BE2C (cell line): ENCODE measurements around the gene ZNF581.

Source experiments
- DNase-seq: peaks from one replicate; pipeline ENCODE4 v3.0.0-alpha.2; 2020
- H3K27me3 ChIP-seq: fragments of 250-450 bp; sonication (Bioruptor Pico); 2 replicates; pipeline ENCODE4 v1.5.1; 2020; ENCODE audit warnings: mild to moderate bottlenecking
- H3K36me3 ChIP-seq: fragments of 250-450 bp; sonication (Bioruptor Pico); 2 replicates; pipeline ENCODE4 v1.5.1; 2020; ENCODE audit warnings: mild to moderate bottlenecking
- H3K4me1 ChIP-seq: fragments of 250-450 bp; sonication (Bioruptor Pico); 2 replicates; pipeline ENCODE4 v1.5.1; 2020
- H3K4me3 ChIP-seq: 2 replicates; pipeline ENCODE4 v1.5.1; 2011; ENCODE audit warnings: low read depth, low read length
- H3K9me3 ChIP-seq: fragments of 250-450 bp; sonication (Bioruptor Pico); 2 replicates; pipeline ENCODE4 v1.5.1; 2020
- TF ChIP-seq, protein P1 (sequence below): IDR thresholded peaks from 2 replicates; pipeline ENCODE4 v1.5.1; 2012; ENCODE audit warnings: mild to moderate bottlenecking, low read depth, low read length

The ZNF581 gene

DNA sequence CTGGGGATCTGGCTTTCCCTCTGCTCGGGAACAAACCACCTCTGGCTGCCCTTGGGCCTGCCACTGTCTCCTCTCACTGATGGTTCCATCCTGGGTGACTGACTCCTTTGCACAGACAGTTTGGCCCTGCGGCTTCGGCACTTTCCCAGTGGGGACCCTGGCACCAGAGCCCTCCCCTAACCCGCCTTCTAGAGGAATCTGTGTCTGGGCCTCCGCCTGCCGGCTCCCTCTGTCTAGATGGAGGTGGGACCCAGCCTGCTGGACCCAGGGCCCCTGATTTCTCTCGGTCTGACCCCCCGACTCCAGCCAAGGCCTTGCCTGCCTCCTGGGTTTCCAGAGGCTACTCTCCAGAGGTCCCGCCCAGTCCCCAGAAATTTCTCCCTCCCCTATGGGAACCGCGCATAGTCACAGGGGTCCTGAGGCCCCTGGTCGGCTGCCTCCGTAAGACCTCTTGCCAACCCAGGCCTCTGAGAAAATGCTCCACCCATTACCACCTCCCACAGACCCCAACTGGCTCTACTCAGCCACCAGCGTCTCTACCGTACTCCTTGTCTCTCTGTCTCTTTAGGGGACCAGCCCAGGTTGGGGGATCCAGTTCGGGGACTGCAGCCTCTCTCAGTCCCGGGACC lies 7.3 kb downstream of the ZNF581 start:
- no peak for DNase-seq
- Histone ChIP-seq H3K36me3 (peaks cover 7% of the 10 kb centered on the region), H3K9me3 (no peaks in the 10 kb centered on the region), H3K4me3 (no peak overlapping the region), H3K27me3 (no peaks in the 10 kb centered on the region), H3K4me1 (peaks cover 4% of the 10 kb centered on the region)
- TF ChIP-seq, protein P1, sequence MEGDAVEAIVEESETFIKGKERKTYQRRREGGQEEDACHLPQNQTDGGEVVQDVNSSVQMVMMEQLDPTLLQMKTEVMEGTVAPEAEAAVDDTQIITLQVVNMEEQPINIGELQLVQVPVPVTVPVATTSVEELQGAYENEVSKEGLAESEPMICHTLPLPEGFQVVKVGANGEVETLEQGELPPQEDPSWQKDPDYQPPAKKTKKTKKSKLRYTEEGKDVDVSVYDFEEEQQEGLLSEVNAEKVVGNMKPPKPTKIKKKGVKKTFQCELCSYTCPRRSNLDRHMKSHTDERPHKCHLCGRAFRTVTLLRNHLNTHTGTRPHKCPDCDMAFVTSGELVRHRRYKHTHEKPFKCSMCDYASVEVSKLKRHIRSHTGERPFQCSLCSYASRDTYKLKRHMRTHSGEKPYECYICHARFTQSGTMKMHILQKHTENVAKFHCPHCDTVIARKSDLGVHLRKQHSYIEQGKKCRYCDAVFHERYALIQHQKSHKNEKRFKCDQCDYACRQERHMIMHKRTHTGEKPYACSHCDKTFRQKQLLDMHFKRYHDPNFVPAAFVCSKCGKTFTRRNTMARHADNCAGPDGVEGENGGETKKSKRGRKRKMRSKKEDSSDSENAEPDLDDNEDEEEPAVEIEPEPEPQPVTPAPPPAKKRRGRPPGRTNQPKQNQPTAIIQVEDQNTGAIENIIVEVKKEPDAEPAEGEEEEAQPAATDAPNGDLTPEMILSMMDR = no peak

DNA sequence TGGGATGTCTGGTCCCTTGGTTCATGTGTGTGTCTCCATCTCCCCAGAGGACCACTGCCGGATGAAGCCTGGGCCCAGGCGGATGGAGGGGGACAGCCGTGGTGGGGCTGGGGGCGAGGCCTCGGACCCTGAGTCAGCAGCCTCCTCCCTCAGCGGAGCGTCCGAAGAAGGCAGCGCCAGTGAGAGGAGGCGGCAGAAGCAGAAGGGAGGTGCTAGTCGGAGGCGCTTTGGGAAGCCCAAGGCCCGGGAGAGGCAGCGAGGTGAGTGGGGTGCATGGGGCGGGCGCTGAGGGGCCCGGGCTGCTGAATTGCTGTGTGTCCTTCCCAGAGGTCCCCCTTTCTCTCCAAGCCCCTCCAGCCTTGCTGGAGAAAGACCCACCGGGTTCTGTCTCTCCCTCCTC lies 7.8 kb downstream of the ZNF581 start:
- H3K4me1 ChIP-seq = peaks cover 4% of the 10 kb centered on the region
- DNase-seq = no peak
- H3K36me3 ChIP-seq = peaks cover 11% of the 10 kb centered on the region
- TF ChIP-seq, protein P1 = no peak
- H3K4me3 ChIP-seq = no peak overlapping the region
- no peaks in the 10 kb centered on the region for H3K27me3 ChIP-seq
- no peaks in the 10 kb centered on the region for H3K9me3 ChIP-seq

DNA sequence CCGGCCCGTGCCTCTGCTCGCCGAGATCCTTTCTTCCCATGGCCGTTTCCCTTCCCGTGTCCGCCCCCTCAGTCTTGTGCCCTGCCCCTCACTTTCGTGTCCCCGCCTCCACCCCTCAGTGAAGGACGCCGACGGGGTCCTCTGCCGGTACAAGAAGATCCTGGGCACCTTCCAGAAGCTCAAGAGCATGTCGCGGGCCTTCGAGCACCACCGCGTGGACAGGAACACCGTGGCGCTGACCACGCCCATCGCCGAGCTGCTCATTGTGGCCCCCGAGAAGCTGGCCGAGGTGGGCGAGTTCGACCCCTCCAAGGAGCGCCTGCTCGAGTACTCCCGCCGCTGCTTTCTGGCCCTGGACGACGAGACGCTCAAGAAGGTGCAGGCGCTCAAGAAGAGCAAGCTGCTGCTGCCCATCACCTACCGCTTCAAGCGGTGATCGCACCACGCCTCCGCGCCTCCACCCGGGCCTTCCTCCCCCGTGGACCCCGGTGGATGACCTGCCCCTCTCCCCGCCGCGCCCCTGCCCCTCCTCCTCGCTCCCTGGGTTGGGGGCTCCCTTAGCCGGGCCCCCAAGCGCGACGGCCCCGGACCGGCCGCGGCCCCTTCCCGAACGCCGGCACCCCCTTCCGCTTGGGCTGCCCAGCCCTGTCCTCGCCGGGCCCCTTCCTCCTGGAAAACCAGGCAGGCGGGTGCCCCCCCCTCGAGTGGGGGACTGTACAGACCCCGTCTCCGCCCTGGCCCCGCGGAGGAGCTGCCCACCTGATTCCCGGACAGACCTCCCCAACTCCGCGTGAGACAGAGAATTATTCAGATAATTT lies 9.1 kb downstream of the ZNF581 start:
- Histone ChIP-seq H3K36me3 (peaks cover 21% of the 10 kb centered on the region), H3K4me3 (no peak overlapping the region), H3K4me1 (no peaks in the 10 kb centered on the region; the same call in 1 of the 2 replicates), H3K27me3 (no peaks in the 10 kb centered on the region), H3K9me3 (no peaks in the 10 kb centered on the region)
- TF ChIP-seq, protein P1 = no peak
- no peak for DNase-seq

DNA sequence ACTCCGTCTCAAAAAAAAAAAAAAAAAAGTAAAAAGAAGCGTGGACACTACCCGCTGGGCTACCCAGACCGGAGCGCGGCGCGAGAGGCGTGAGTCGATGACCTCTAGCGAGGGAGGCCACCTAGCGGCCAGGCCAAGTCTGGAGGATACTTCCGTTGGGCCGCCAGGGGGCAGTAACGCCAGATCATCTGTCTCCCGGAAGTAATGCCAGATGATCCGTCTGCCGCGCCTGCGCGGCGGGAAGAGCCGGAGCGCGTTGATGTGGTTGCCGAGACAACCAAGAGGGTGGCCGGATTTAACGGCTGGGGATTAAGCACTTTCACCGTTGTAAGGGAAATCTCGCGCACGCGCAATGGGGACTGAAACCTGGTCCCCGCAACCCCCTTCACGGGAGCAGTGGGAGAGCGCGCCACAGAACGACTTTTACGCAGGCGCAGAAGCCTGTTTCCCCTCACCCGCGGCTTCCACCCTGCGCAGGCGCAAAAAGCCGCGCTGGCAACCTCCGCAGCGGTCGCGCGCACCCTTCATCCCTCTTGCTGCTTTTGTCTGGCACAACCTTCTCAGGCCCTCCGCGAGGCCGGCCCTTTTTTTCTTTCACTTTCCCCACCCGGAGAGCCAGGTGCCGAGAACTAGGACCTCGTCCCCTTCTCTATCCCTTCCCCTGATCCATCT lies 10.3 kb downstream of the ZNF581 start:
- peak overlapping the region; percentile 99 for H3K4me3 ChIP-seq
- H3K9me3 ChIP-seq = no peaks in the 10 kb centered on the region
- no peaks in the 10 kb centered on the region; the same call in 1 of the 2 replicates for H3K4me1 ChIP-seq
- H3K36me3 ChIP-seq = peaks cover 30% of the 10 kb centered on the region
- no peaks in the 10 kb centered on the region for H3K27me3 ChIP-seq
- peak; percentile 97 for DNase-seq
- TF ChIP-seq, protein P1 = peak; percentile 100

DNA sequence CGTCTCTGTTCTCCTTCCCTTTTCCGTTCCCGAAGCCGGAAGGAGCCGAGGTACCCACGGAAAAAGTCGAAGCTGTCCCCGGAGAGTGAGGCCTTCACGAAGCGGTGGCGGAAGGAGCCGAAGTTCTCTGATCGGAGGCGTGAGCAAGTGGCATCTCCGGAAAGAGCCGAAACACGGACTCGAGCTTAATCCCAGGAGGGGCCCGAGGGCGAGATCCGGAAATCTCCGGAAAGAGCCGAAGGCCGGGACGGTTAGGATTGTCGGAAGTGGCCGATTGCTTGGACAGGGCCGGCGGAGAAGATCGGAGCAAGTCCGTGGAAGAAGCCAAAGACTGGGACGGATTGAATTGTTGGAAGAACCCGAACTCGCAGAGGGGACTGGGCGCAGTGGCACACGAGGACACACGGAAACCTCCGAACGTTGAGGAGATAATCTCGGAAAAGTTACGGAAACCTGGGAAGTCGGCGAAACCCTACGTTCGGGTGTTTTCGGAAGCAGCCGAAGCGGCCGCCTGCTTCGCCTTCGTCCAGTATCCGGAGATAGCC lies 10.9 kb downstream of the ZNF581 start:
- no peaks in the 10 kb centered on the region for H3K9me3 ChIP-seq
- H3K4me1 ChIP-seq = no peaks in the 10 kb centered on the region
- TF ChIP-seq, protein P1 = no peak
- peak overlapping the region; percentile 99 for H3K4me3 ChIP-seq
- no peaks in the 10 kb centered on the region for H3K27me3 ChIP-seq
- DNase-seq = peak; percentile 99
- peaks cover 36% of the 10 kb centered on the region for H3K36me3 ChIP-seq
